ENCODE results near the gene KCNJ5.

Gene KCNJ5

GRCh38 chr11:128911701-128912100 lies 20.5 kb downstream of the KCNJ5 start:
- no peak overlapping the region for H3K4me3 ChIP-seq (ENCODE audit: low read length)
- DNase-seq (ENCODE audit: low read depth), result no peak
- no peak for TF ChIP-seq CTCF (conservative IDR thresholded peaks at IDR 0.05; ENCODE audit: low read length)

GRCh38 chr11:128913806-128914205 lies 22.6 kb downstream of the KCNJ5 start:
- no peak overlapping the region for H3K4me3 ChIP-seq (ENCODE audit: low read length)
- no peak for TF ChIP-seq CTCF (conservative IDR thresholded peaks at IDR 0.05; ENCODE audit: low read length)
- DNase-seq (ENCODE audit: low read depth), result no peak

DNA sequence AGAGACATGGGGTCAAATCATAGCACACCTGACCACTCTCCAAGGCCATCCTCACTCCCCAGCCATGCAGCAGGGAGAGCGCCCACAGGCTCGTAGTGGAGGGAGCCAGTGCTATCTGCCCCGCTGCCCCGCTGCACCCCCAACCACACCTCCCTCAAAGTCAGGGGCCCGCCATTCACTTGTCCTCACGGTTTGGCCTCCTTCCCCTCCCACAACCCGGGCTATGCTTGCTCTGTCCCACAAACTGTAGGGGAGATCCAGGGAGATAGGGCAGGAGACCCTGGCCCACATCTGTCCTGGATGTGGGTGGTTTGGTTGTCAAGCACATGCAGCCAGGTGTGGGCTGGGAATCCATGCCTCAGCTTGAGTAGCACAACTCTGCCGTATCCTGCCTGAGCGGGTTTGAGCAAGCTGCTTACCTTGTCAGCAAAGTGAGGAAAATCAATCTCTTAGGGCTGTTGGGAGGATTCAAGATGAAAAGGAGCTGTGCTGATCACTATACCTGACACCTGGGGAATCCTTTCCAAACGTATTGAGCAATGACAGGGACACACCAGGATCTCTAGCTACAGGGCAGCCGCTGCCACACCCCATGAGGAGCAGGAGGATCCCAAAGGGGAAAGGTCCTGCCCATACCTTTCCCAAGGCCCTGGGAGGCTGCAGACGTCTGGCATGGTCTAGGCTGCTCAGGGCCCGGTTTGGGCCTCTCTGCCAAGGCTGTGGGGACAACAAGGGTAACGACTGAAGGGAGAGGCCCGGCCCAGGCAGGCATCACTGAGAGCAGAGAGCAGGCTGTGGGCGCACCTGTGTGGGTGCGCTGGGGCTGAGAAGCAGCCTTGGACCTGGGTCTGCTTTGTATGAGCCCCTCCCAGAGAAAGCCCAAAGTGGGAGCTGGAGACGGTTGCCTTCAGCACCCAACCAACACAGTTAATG lies 23.3 kb downstream of the KCNJ5 start:
- no peak for TF ChIP-seq CTCF (conservative IDR thresholded peaks at IDR 0.05; ENCODE audit: low read length)
- DNase-seq (ENCODE audit: low read depth), result no peak

DNA sequence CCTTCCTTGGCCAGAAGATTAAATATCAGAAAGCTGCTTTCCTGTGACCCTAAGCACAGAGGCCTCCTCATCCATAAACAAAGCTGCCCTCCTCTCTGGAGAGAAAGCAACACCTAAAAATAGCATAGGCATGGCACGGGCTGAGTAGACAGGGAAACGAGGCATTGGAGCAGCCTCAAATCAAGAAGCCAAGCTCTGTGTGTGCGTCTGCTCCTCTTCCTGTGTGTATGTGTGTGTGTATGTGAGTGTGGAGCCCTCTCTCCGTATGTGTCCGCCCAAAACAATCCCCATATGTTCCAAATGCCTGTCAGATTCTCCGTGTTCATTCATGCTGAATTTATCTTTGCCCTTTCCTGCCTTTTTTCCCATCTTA lies 24.0 kb downstream of the KCNJ5 start:
- H3K4me3 ChIP-seq (ENCODE audit: low read length), result no peak overlapping the region
- TF ChIP-seq CTCF (conservative IDR thresholded peaks at IDR 0.05; ENCODE audit: low read length), result no peak
- DNase-seq (ENCODE audit: low read depth), result no peak

More for the DNA sequence above, 23.3 kb downstream of the KCNJ5 start:
- H3K4me3 ChIP-seq (ENCODE audit: low read length), result no peak overlapping the region

- DNase-seq (ENCODE audit: low read depth), result no peak
- no peak for TF ChIP-seq CTCF (conservative IDR thresholded peaks at IDR 0.05; ENCODE audit: low read length)
- no peak overlapping the region for H3K4me3 ChIP-seq (ENCODE audit: low read length)
Observed at GRCh38 chr11:128916037-128916572, 24.9 kb downstream of the KCNJ5 start.

DNA sequence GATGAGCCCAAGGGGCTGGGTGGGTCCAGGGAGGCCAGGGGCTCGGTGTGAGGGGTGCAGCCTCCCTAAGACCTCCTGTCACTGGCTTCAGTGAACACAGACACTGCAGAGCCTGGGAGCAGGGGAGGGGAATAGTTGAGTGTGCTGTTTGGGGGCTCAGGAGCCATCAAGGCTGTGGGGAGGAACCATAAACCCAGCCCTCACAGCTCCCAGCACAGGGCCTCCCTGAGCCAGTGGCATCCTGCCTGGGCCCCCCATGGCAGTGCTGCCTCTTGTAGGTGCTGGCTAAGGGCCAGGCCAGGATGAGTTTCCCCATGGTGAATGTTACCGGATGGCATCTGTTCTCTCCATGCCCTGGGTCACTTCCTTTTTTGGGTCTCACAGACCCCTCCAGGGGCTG lies 25.5 kb downstream of the KCNJ5 start:
- H3K4me3 ChIP-seq (ENCODE audit: low read length), result no peak overlapping the region
- no peak for TF ChIP-seq CTCF (conservative IDR thresholded peaks at IDR 0.05; ENCODE audit: low read length)
- no peak for DNase-seq (ENCODE audit: low read depth)
